SK-N-SH treated with all-trans-retinoic acid at 6 μM for 48 hours (cell line): ENCODE data around the gene DUS4L.

Experiments
- ATAC-seq: fragments of 200-7000 bp; cut with Tn5 transposase; 3 replicates; pipeline ENCODE4 v1.9.1; 2020; ENCODE audit warnings: mild to moderate bottlenecking, moderate library complexity
- ARNTL ChIP-seq: fragments of 450-650 bp; formaldehyde crosslinking; IDR thresholded peaks from 2 replicates; pipeline ENCODE4 v1.5.0; 2020; ENCODE audit warnings: low read depth, mild to moderate bottlenecking, moderate library complexity, borderline replicate concordance
- CSDC2 ChIP-seq: fragments of 250-450 bp; sonication (Bioruptor Pico); IDR thresholded peaks from 2 replicates; pipeline ENCODE4 v1.5.0; 2020; ENCODE audit warnings: mild to moderate bottlenecking, moderate library complexity
- ESRRG ChIP-seq: fragments of 250-450 bp; sonication (Bioruptor Pico); IDR thresholded peaks from 2 replicates; pipeline ENCODE4 v1.6.1; 2021; ENCODE audit warnings: mild to moderate bottlenecking
- PPARA ChIP-seq: fragments of 250-450 bp; sonication (Bioruptor Pico); IDR thresholded peaks from 2 replicates; pipeline ENCODE4 v1.5.0; 2020; ENCODE audit warnings: mild to moderate bottlenecking, borderline replicate concordance
- RARB ChIP-seq: fragments of 250-450 bp; sonication (Bioruptor Pico); IDR thresholded peaks from 2 replicates; pipeline ENCODE4 v1.8.0; 2021; ENCODE audit warnings: mild to moderate bottlenecking, moderate library complexity
- SNAI2 ChIP-seq: fragments of 250-450 bp; sonication (Bioruptor Pico); IDR thresholded peaks from 2 replicates; pipeline ENCODE4 v1.5.0; 2020; ENCODE audit warnings: mild to moderate bottlenecking, moderate library complexity
- TCF4 ChIP-seq: fragments of 250-450 bp; sonication (Bioruptor Pico); IDR thresholded peaks from 2 replicates; pipeline ENCODE4 v1.8.0; 2021; ENCODE audit warnings: mild to moderate bottlenecking, moderate library complexity, borderline replicate concordance
- TOX ChIP-seq: fragments of 250-450 bp; sonication (Bioruptor Pico); IDR thresholded peaks from 2 replicates; pipeline ENCODE4 v1.8.0; 2021; ENCODE audit warnings: mild to moderate bottlenecking, moderate library complexity, borderline replicate concordance
- ZC3H10 ChIP-seq: fragments of 250-450 bp; sonication (Bioruptor Pico); IDR thresholded peaks from 2 replicates; pipeline ENCODE4 v1.5.1; 2021; ENCODE audit warnings: mild to moderate bottlenecking, moderate library complexity
- ZFP3 ChIP-seq: fragments of 250-450 bp; sonication (Bioruptor Pico); IDR thresholded peaks from 2 replicates; pipeline ENCODE4 v1.5.0; 2020; ENCODE audit warnings: mild to moderate bottlenecking, moderate library complexity
- ZNF565 ChIP-seq: fragments of 450-650 bp; formaldehyde crosslinking; conservative IDR thresholded peaks from 2 replicates; pipeline ENCODE4 v1.5.0; 2020; ENCODE audit warnings: low read depth, mild to moderate bottlenecking, moderate library complexity
- ZNF70 ChIP-seq: fragments of 450-650 bp; formaldehyde crosslinking; IDR thresholded peaks from 2 replicates; pipeline ENCODE4 v1.5.0; 2020; ENCODE audit warnings: mild to moderate bottlenecking, moderate library complexity
- ZNF8 ChIP-seq: fragments of 450-650 bp; formaldehyde crosslinking; IDR thresholded peaks from 2 replicates; pipeline ENCODE4 v1.5.0; 2020; ENCODE audit warnings: mild to moderate bottlenecking, moderate library complexity
- TF ChIP-seq, protein P1 (sequence below): fragments of 250-450 bp; sonication (Bioruptor Pico); IDR thresholded peaks from 2 replicates; pipeline ENCODE4 v1.8.0; 2021; ENCODE audit warnings: low read depth, mild to moderate bottlenecking, moderate library complexity, borderline replicate concordance
- TF ChIP-seq, protein P2 (sequence below): fragments of 250-450 bp; sonication (Bioruptor Pico); IDR thresholded peaks from 2 replicates; pipeline ENCODE4 v1.8.0; 2020; ENCODE audit warnings: mild to moderate bottlenecking, moderate library complexity, borderline replicate concordance
- TF ChIP-seq, protein P3 (sequence below): fragments of 250-450 bp; sonication (Bioruptor Pico); IDR thresholded peaks from 2 replicates; pipeline ENCODE4 v1.5.1; 2021; ENCODE audit warnings: mild to moderate bottlenecking, moderate library complexity
- TF ChIP-seq, protein P4 (sequence below): fragments of 250-450 bp; sonication (Bioruptor Pico); IDR thresholded peaks from 2 replicates; pipeline ENCODE4 v1.5.0; 2020; ENCODE audit warnings: mild to moderate bottlenecking, moderate library complexity

DUS4L gene

DNA sequence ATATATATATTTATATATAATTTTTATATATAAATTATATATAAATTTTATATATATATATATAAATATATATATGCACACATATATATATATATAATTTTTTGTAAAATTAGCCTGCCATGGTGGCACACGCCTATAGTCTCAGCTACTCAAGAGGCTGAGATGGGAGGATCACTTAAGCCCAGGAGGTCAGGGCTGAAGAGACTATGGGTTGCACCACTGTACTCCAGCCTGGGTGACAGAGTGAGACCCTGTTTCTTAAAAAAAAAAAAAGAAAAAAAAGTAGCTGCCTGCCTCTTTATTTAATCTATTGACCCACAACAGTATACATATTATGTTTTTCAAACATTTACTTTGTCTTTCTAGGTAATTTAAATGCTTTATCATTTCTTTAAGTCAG is 35.5 kb downstream of the DUS4L start:
- ATAC-seq, result no peak
- no peak for TF ChIP-seq ESRRG (CRISPR knock-in tag)
- TF ChIP-seq, protein P1, sequence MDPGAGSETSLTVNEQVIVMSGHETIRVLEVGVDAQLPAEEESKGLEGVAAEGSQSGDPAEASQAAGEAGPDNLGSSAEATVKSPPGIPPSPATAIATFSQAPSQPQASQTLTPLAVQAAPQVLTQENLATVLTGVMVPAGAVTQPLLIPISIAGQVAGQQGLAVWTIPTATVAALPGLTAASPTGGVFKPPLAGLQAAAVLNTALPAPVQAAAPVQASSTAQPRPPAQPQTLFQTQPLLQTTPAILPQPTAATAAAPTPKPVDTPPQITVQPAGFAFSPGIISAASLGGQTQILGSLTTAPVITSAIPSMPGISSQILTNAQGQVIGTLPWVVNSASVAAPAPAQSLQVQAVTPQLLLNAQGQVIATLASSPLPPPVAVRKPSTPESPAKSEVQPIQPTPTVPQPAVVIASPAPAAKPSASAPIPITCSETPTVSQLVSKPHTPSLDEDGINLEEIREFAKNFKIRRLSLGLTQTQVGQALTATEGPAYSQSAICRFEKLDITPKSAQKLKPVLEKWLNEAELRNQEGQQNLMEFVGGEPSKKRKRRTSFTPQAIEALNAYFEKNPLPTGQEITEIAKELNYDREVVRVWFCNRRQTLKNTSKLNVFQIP (CRISPR knock-in tag), result no peak
- no peak for TF ChIP-seq TCF4 (CRISPR knock-in tag)
- TF ChIP-seq SNAI2 (CRISPR knock-in tag), result no peak
- TF ChIP-seq ZC3H10, result no peak

DNA sequence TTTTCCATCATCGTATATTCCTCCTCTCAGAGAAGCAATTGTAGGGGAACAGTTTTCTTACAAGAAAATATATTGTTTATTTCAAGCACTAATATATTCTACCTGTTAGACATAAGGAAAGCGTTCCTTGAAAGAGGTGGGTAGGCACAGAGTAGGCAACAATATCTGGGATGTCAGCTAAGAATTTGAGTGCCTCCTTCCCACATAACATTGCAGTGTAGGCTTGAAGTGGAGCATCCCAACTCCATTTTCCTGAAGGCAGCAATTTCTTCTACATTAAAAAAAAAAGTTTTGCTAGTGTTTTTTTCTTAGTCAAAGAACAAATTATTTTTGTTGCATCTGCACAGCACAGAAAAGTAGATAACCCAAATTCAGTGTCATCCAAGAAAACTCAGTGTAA is 37.0 kb downstream of the DUS4L start:
- ATAC-seq, result no peak

DNA sequence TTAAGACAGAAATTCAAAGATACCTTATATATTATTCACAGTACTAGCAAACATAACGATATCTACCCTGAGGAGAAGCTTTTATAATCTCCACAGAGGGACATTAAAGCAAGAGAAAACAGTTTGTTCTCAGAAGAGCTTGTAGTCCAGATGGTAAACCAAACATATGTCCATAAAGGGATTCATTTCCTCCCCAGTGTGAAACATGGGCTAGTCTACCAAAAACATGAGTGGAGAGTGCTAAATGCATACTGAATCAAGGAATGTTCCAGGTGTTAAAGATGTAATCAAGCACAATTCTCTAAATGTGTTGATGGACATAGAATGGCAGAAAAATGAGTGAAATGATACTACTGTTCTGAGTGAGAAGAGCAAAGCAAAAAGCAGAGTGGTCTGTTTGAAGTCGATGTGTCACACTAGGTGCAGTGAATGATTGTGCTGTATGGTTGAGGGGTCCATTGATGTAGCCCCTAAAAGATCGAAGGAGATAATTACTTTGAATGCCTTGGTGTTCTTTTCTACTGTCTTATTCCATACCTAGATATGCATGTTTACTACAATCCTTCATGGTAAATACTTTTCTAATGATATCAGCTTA is 41.5 kb downstream of the DUS4L start:
- no peak for ATAC-seq
- TF ChIP-seq ZC3H10 (no peak), ZFP3 (CRISPR knock-in tag) (no peak), TCF4 (CRISPR knock-in tag) (no peak), TOX (CRISPR knock-in tag) (no peak), ZNF70 (CRISPR knock-in tag) (no peak), PPARA (no peak), ZNF8 (CRISPR knock-in tag) (no peak), CSDC2 (CRISPR knock-in tag) (no peak)
- TF ChIP-seq, protein P2, sequence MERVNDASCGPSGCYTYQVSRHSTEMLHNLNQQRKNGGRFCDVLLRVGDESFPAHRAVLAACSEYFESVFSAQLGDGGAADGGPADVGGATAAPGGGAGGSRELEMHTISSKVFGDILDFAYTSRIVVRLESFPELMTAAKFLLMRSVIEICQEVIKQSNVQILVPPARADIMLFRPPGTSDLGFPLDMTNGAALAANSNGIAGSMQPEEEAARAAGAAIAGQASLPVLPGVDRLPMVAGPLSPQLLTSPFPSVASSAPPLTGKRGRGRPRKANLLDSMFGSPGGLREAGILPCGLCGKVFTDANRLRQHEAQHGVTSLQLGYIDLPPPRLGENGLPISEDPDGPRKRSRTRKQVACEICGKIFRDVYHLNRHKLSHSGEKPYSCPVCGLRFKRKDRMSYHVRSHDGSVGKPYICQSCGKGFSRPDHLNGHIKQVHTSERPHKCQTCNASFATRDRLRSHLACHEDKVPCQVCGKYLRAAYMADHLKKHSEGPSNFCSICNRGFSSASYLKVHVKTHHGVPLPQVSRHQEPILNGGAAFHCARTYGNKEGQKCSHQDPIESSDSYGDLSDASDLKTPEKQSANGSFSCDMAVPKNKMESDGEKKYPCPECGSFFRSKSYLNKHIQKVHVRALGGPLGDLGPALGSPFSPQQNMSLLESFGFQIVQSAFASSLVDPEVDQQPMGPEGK (CRISPR knock-in tag), result no peak
- TF ChIP-seq, protein P3, sequence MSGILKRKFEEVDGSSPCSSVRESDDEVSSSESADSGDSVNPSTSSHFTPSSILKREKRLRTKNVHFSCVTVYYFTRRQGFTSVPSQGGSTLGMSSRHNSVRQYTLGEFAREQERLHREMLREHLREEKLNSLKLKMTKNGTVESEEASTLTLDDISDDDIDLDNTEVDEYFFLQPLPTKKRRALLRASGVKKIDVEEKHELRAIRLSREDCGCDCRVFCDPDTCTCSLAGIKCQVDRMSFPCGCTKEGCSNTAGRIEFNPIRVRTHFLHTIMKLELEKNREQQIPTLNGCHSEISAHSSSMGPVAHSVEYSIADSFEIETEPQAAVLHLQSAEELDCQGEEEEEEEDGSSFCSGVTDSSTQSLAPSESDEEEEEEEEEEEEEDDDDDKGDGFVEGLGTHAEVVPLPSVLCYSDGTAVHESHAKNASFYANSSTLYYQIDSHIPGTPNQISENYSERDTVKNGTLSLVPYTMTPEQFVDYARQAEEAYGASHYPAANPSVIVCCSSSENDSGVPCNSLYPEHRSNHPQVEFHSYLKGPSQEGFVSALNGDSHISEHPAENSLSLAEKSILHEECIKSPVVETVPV (CRISPR knock-in tag), result no peak
- TF ChIP-seq, protein P1 (CRISPR knock-in tag), result no peak
- TF ChIP-seq, protein P4, sequence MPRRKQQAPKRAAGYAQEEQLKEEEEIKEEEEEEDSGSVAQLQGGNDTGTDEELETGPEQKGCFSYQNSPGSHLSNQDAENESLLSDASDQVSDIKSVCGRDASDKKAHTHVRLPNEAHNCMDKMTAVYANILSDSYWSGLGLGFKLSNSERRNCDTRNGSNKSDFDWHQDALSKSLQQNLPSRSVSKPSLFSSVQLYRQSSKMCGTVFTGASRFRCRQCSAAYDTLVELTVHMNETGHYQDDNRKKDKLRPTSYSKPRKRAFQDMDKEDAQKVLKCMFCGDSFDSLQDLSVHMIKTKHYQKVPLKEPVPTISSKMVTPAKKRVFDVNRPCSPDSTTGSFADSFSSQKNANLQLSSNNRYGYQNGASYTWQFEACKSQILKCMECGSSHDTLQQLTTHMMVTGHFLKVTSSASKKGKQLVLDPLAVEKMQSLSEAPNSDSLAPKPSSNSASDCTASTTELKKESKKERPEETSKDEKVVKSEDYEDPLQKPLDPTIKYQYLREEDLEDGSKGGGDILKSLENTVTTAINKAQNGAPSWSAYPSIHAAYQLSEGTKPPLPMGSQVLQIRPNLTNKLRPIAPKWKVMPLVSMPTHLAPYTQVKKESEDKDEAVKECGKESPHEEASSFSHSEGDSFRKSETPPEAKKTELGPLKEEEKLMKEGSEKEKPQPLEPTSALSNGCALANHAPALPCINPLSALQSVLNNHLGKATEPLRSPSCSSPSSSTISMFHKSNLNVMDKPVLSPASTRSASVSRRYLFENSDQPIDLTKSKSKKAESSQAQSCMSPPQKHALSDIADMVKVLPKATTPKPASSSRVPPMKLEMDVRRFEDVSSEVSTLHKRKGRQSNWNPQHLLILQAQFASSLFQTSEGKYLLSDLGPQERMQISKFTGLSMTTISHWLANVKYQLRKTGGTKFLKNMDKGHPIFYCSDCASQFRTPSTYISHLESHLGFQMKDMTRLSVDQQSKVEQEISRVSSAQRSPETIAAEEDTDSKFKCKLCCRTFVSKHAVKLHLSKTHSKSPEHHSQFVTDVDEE (CRISPR knock-in tag), result no peak
- TF ChIP-seq, all 23 proteins: peak for 0

More for the DNA sequence above, 37.0 kb downstream of the DUS4L start:
- TF ChIP-seq ZNF8 (CRISPR knock-in tag) (no peak), ZNF565 (no peak), ZFP3 (CRISPR knock-in tag) (no peak), PPARA (no peak), ARNTL (CRISPR knock-in tag) (no peak), RARB (CRISPR knock-in tag) (no peak)
- TF ChIP-seq, protein P3 (CRISPR knock-in tag), result no peak
- TF ChIP-seq, protein P4 (CRISPR knock-in tag), result no peak
- TF ChIP-seq, protein P1 (CRISPR knock-in tag), result no peak
